PC-3 (cell line): Measurements from ENCODE around the gene MGAT4B.

ENCODE experiments used
- EZH2phosphoT487 ChIP-seq: fragments of 300-600 bp; sonication (generic); IDR thresholded peaks from 2 replicates; pipeline ENCODE4 v1.6.1; 2018; ENCODE audit warnings: mild to moderate bottlenecking, antibody characterized with exemption, low read length, borderline replicate concordance
- TF ChIP-seq, protein P1 (sequence below): fragments of 300-600 bp; sonication (generic); conservative IDR thresholded peaks from 2 replicates; pipeline ENCODE4 v1.5.1; 2017; ENCODE audit warnings: antibody characterized with exemption, low read depth, mild to moderate bottlenecking, low read length

DNA sequence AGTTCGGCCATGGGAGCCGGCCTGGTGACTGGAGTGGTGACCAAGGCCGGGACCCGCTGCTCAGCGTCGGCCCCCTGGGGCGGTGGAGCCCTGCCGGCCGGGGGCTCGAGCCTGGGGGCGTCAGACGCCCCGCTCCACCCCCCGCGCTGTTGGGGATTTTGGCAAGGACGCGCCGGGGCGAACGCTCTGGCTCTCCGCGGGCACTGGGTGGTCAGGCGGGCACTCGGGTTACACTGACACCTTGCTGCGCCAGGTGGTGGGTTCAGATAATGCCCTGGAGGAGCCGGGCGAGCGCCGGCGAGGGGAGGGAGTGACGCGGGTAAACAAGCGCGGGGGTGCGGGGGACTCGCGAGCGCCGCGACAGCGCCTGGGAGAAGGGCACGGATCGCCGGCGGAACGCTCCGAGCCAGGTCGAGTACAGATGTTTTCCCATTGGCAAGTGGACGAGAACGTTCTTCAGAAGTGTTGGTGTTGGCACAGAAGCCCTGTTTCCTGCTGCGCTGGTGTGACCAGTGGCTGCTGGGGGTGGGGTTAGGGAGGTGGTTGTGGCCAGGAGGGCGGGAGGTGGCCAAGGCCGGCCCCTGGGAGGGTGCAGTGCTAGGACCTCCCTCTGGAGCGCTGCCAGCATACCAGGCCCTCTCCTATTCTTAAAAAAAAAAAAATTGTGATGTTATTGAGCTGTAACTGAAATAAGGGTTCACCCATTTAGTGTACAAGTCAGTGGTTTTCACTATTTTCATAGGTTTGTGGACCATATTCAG, 14.8 kb upstream of the MGAT4B start:
- TF ChIP-seq, protein P1, sequence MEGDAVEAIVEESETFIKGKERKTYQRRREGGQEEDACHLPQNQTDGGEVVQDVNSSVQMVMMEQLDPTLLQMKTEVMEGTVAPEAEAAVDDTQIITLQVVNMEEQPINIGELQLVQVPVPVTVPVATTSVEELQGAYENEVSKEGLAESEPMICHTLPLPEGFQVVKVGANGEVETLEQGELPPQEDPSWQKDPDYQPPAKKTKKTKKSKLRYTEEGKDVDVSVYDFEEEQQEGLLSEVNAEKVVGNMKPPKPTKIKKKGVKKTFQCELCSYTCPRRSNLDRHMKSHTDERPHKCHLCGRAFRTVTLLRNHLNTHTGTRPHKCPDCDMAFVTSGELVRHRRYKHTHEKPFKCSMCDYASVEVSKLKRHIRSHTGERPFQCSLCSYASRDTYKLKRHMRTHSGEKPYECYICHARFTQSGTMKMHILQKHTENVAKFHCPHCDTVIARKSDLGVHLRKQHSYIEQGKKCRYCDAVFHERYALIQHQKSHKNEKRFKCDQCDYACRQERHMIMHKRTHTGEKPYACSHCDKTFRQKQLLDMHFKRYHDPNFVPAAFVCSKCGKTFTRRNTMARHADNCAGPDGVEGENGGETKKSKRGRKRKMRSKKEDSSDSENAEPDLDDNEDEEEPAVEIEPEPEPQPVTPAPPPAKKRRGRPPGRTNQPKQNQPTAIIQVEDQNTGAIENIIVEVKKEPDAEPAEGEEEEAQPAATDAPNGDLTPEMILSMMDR: no peak
- no peak for TF ChIP-seq EZH2phosphoT487
